ENCODE measurements around the gene TTC39C.
A peak's percentile ranks its signal among the peaks of the same experiment; 100 is the strongest.

Gene TTC39C

DNA sequence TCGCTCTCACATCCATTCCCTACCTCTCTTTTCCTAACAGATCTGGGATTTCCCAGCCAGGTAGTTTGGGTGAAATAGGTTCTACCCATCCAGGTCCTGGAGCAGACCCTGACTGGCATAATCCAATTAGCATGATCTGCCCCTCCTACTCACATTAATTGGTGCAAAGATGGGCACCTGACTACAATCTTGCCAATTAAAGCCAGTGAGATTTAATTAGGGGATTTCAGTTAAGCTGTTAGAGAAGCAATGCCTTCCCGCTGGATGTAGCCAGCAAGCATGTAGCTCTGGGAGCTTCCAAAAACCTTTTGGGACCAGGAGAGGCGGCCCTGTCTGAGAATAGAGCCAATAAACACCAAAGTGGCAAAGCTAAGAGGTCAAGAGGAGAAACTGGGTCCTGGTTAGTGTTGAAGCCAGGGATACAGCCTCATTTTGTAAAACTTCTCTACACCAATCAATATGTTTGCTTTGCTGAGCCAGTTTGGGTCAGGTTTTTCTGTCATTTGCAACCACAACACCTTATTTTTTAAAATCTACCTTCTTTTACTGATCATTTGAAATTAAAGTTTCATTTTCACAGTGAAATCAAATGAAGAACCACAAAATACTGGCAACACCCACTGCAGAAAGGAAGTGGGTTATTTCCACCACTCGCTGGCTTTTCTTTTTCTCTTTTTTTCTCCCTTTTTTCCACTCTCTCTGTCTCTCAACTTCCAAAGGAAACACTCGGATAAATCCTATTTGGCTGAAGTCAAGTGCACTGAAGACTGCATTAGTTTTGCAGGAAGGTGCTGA lies 3.2 kb upstream of the TTC39C start:
- FAIRE-seq = peak; percentile 85
- TF ChIP-seq TAF1 (IDR thresholded peaks at IDR 0.05; ENCODE audit: borderline replicate concordance, low read depth, low read length) (no peak), POLR2AphosphoS5 (IDR thresholded peaks at IDR 0.05; ENCODE audit: low read depth, low read length) (no peak), POLR2A (IDR thresholded peaks at IDR 0.05; ENCODE audit: low read depth, low read length) (no peak)
- no peak for DNase-seq (ENCODE audit: insufficient read length)

GRCh38 chr18:24013051-24013450 lies 1.5 kb upstream of the TTC39C start:
- no peak for DNase-seq (ENCODE audit: insufficient read length)
- TF ChIP-seq POLR2AphosphoS5 (IDR thresholded peaks at IDR 0.05; ENCODE audit: low read depth, low read length) (no peak), TAF1 (IDR thresholded peaks at IDR 0.05; ENCODE audit: borderline replicate concordance, low read depth, low read length) (no peak)
- no peak for FAIRE-seq

DNA sequence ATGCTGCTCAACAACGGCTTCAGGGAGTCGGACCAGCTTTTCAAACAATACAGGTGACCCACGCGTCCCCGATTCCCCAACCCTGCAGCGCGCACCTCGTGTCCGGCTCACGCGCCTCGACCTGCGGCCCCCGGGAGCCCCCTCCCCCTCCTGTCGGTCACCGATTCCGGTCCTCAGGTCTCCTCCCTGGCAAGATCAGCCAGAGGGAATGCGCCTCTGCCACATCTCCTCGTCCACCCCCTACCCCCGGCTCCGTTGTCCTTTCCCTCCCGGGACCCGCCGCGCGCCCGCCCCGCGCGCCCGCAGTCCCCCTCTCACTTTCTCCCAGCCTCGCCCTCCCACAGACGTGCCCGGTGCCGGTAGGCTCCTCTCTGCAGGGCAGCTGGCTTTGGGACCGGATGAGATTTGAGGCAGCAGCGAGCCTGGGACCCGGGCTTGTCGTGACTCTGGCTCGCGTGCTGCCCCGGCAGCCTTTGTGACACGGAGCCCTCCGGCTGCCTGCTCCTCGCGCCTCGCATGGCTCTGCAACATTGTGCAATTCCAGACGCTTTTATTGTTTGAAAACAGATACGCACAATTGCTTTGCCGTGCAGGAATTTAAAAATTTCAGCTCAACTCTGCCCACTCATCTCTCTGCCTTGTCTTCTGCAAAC lies 558 bp downstream of the TTC39C start:
- peak; percentile 30 for DNase-seq (ENCODE audit: insufficient read length)
- peak; percentile 81 for FAIRE-seq
- no peak for TF ChIP-seq POLR2AphosphoS5 (IDR thresholded peaks at IDR 0.05; ENCODE audit: low read depth, low read length)
- 0 out of 2 replicates have a peak, but pooled peaks have one; percentile 32 for TF ChIP-seq TAF1 (IDR thresholded peaks at IDR 0.05; ENCODE audit: borderline replicate concordance, low read depth, low read length)

DNA sequence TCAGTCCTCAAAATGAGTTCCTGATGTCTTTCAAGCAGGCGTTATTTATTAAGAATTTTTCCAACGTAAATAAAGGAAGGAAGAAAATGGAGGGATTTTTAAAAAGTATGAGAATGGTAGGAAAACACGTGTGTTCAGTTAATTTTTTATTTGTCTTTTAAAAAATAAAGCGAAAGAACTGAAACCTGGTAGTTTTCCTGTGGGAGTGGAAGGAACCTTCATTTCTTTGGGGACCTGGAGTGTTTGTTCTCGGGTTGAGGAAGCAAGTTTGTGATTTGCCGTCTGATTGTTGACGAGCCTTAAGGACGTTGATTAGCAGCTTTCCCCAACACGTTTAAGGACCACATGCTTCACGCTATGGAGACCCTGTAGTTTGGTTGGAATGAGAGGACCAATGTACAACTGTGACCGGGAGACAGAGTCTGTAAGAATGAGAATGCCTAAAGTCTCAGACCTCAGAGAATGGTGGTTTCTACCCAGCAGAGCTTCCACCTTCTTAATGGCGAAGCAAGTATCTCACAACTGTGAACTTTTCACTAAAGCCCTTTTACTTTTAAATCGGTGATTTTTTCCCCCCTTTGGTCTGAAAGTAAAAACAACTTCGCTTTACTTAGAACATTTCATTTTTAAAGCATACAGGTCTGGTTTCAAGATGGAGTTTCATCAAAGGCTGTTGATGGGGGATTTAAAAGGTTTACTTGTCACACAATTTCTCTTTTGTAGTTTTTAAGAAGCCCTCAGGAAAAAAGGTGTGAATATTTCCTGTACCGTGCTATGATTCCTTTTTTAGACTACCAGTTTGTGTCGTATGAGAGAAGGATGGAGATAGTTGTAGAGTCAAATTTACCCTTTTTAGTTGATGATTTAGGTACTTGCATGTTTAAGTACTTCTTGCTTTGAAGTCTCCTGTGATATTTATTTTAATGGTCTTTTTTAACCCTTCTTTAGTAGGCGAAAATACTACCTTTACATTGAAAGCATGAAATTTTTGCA lies 1.4 kb downstream of the TTC39C start:
- FAIRE-seq = peak; percentile 53
- DNase-seq (ENCODE audit: insufficient read length) = no peak
- TF ChIP-seq TAF1 (IDR thresholded peaks at IDR 0.05; ENCODE audit: borderline replicate concordance, low read depth, low read length) (no peak), POLR2A (IDR thresholded peaks at IDR 0.05; ENCODE audit: low read depth, low read length) (0 out of 2 replicates have a peak, but pooled peaks have one; percentile 30)

GRCh38 chr18:24016643-24017042 lies 2.1 kb downstream of the TTC39C start:
- DNase-seq (ENCODE audit: insufficient read length) (no peak), FAIRE-seq (peak; percentile 81)
- TF ChIP-seq POLR2AphosphoS5 (IDR thresholded peaks at IDR 0.05; ENCODE audit: low read depth, low read length) (no peak), TAF1 (IDR thresholded peaks at IDR 0.05; ENCODE audit: borderline replicate concordance, low read depth, low read length) (no peak), POLR2A (IDR thresholded peaks at IDR 0.05; ENCODE audit: low read depth, low read length) (no peak)

GRCh38 chr18:24018299-24018886 lies 3.8 kb downstream of the TTC39C start:
- FAIRE-seq (peak; percentile 74), DNase-seq (ENCODE audit: insufficient read length) (no peak)
- TF ChIP-seq POLR2A (IDR thresholded peaks at IDR 0.05; ENCODE audit: low read depth, low read length) (peak; percentile 44; the same call in 1 of the 2 replicates), POLR2AphosphoS5 (IDR thresholded peaks at IDR 0.05; ENCODE audit: low read depth, low read length) (peak; percentile 58; the same call in 1 of the 2 replicates), TAF1 (IDR thresholded peaks at IDR 0.05; ENCODE audit: borderline replicate concordance, low read depth, low read length) (no peak)

GRCh38 chr18:24019641-24020331 lies 5.2 kb downstream of the TTC39C start:
- peak; percentile 95 for FAIRE-seq
- TF ChIP-seq TAF1 (IDR thresholded peaks at IDR 0.05; ENCODE audit: borderline replicate concordance, low read depth, low read length) (no peak), POLR2A (IDR thresholded peaks at IDR 0.05; ENCODE audit: low read depth, low read length) (0 out of 2 replicates have a peak, but pooled peaks have one; percentile 48), POLR2AphosphoS5 (IDR thresholded peaks at IDR 0.05; ENCODE audit: low read depth, low read length) (peak; percentile 51; the same call in 1 of the 2 replicates)
- DNase-seq (ENCODE audit: insufficient read length) = no peak

DNA sequence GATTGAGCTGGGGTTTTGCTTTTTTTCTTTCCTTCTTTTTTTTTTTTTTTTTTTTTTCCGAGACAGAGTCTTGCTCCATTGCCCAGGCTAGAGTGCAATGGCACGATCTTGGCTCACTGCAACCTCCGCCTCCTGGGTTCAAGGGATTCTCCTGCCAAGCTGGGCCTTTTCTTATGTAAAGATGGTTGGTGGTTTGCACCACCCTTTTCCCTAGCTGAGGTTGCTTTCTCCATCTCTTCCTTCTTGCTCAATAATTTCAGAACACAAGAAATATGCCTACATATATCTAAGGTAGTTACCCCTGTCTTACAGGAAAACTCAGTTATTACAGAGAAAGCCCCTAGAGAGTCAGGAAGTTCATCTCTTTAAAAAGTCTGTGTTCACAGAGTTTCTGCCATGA lies 7.0 kb downstream of the TTC39C start:
- TF ChIP-seq POLR2AphosphoS5 (IDR thresholded peaks at IDR 0.05; ENCODE audit: low read depth, low read length) (no peak), TAF1 (IDR thresholded peaks at IDR 0.05; ENCODE audit: borderline replicate concordance, low read depth, low read length) (no peak), POLR2A (IDR thresholded peaks at IDR 0.05; ENCODE audit: low read depth, low read length) (no peak)
- FAIRE-seq (no peak), DNase-seq (ENCODE audit: insufficient read length) (no peak)

DNA sequence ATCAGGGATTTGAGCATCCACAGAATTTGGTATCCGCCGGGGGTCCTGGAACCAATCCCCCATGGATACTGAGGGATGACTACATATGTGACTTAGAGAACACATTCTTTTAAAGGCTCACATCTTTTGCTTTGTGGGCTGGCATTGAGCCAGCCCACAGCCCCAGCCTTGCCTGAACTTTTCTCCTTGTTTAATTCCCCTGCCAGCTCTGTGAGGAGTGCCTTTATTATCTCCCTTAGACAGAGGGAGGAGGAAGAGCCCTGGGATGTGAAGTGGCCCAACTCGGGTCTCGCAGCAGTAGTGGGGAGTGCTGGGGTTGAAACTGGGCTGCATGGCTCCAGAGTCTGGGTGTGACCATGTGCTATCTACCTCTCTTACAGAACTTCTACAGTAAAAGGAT lies 7.6 kb downstream of the TTC39C start:
- DNase-seq (ENCODE audit: insufficient read length) (no peak), FAIRE-seq (no peak)
- TF ChIP-seq POLR2AphosphoS5 (IDR thresholded peaks at IDR 0.05; ENCODE audit: low read depth, low read length) (no peak), TAF1 (IDR thresholded peaks at IDR 0.05; ENCODE audit: borderline replicate concordance, low read depth, low read length) (no peak), POLR2A (IDR thresholded peaks at IDR 0.05; ENCODE audit: low read depth, low read length) (no peak)

- no peak for DNase-seq (ENCODE audit: insufficient read length)
- no peak for FAIRE-seq
- TF ChIP-seq POLR2AphosphoS5 (IDR thresholded peaks at IDR 0.05; ENCODE audit: low read depth, low read length) (no peak), POLR2A (IDR thresholded peaks at IDR 0.05; ENCODE audit: low read depth, low read length) (no peak), TAF1 (IDR thresholded peaks at IDR 0.05; ENCODE audit: borderline replicate concordance, low read depth, low read length) (no peak)
Observed at GRCh38 chr18:24023185-24023814, 8.7 kb downstream of the TTC39C start.

Data from GM12892 (cell line).